OCI-LY1 (cell line): ENCODE results near the gene PILRA.

Experiments
- EZH2 ChIP-seq: fragments of 200-600 bp; sonication (generic), shearing (Covaris generic); IDR thresholded peaks from 2 replicates; pipeline ENCODE4 v1.8.0; 2017; ENCODE audit warnings: borderline replicate concordance, mixed run types, mild to moderate bottlenecking, antibody characterized with exemption, low read length, moderate library complexity, mixed read lengths
- TF ChIP-seq, protein P1 (sequence below): fragments of 200-600 bp; sonication (generic), shearing (Covaris generic); IDR thresholded peaks from 2 replicates; pipeline ENCODE4 v1.5.1; 2017; ENCODE audit warnings: mild to moderate bottlenecking, antibody characterized with exemption, low read length, moderate library complexity, mixed read lengths

DNA sequence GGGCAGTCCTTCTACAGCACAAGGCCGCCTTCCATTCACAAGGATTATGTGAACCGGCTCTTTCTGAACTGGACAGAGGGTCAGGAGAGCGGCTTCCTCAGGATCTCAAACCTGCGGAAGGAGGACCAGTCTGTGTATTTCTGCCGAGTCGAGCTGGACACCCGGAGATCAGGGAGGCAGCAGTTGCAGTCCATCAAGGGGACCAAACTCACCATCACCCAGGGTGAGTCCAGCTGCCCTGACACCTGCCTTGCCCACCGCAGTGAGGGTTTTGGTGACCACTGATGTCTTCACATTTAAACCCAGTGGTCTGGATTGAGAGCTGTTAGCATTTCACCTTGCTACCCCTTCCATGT, 14.5 kb upstream of the PILRA start:
- TF ChIP-seq, protein P1, sequence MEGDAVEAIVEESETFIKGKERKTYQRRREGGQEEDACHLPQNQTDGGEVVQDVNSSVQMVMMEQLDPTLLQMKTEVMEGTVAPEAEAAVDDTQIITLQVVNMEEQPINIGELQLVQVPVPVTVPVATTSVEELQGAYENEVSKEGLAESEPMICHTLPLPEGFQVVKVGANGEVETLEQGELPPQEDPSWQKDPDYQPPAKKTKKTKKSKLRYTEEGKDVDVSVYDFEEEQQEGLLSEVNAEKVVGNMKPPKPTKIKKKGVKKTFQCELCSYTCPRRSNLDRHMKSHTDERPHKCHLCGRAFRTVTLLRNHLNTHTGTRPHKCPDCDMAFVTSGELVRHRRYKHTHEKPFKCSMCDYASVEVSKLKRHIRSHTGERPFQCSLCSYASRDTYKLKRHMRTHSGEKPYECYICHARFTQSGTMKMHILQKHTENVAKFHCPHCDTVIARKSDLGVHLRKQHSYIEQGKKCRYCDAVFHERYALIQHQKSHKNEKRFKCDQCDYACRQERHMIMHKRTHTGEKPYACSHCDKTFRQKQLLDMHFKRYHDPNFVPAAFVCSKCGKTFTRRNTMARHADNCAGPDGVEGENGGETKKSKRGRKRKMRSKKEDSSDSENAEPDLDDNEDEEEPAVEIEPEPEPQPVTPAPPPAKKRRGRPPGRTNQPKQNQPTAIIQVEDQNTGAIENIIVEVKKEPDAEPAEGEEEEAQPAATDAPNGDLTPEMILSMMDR, result no peak
- TF ChIP-seq EZH2, result no peak
